Liver (tissue), 9 donors: ENCODE results near the gene RNU1-2. TPM values are rescaled to one million over a fixed set of nuclear protein-coding genes. Genes with fewer than 3 reads are reported as not detected.
"Not testable (repeated sequence)": the region's sequence is repeated elsewhere in the genome, so short reads cannot be mapped to it uniquely, and the experiment has no call there.

Source experiments
- DNase-seq: peaks from one replicate; pipeline ENCODE4 v3.0.0-alpha.2; 2017; ENCODE audit warnings: low spot score
- H3K27ac ChIP-seq, 2 donors: one replicate each; pipeline ENCODE4 v1.7.0; 2013; ENCODE audit warnings: inconsistent platforms in 2 of 2, low read length in 2 of 2, control low read depth in 1 of 2, low read depth in 1 of 2, mild to moderate bottlenecking in 1 of 2
- H3K27me3 ChIP-seq, 4 donors: one replicate each; pipeline versions ENCODE4 v1.6.1 to v1.7.0; 2013; ENCODE audit warnings: low read length in 3 of 4, inconsistent platforms in 1 of 4, mild to moderate bottlenecking in 1 of 4, moderate library complexity in 1 of 4; ENCODE audit not compliant: control insufficient read depth in 4 of 4, insufficient read depth in 4 of 4
- H3K36me3 ChIP-seq, 4 donors: one replicate each; pipeline versions ENCODE4 v1.6.1 to v1.7.0; 2013; ENCODE audit warnings: low read length in 3 of 4, mild to moderate bottlenecking in 3 of 4, low read depth in 1 of 4, moderate library complexity in 1 of 4; ENCODE audit not compliant: control insufficient read depth in 4 of 4, insufficient read depth in 3 of 4
- H3K4me1 ChIP-seq, 4 donors: one replicate each; pipeline versions ENCODE4 v1.6.1 to v1.7.0; 2013; ENCODE audit warnings: low read length in 3 of 4, mild to moderate bottlenecking in 3 of 4, moderate library complexity in 1 of 4; ENCODE audit not compliant: control insufficient read depth in 4 of 4, insufficient read depth in 4 of 4
- H3K4me3 ChIP-seq, 3 donors: one replicate each; pipeline versions ENCODE4 v1.6.1 to v1.7.0; 2013; ENCODE audit warnings: low read length in 3 of 3, control low read depth in 1 of 3, low read depth in 1 of 3, mild to moderate bottlenecking in 1 of 3
- H3K9ac ChIP-seq, 2 donors: one replicate each; pipeline ENCODE4 v1.7.0; 2013; ENCODE audit warnings: low read length in 2 of 2, mild to moderate bottlenecking in 2 of 2, moderate library complexity in 2 of 2, control low read depth in 1 of 2, low read depth in 1 of 2
- H3K9me3 ChIP-seq, 4 donors: one replicate each; pipeline versions ENCODE4 v1.6.1 to v1.7.0; 2013; ENCODE audit warnings: low read length in 3 of 4; ENCODE audit not compliant: control insufficient read depth in 4 of 4
- CTCF ChIP-seq: fragments of 150-350 bp; IDR thresholded peaks from 2 replicates; pipeline ENCODE4 v1.5.1; 2017; ENCODE audit warnings: improper control_type of control experiment, low read depth, low read length; ENCODE audit not compliant: missing input control
- EGR1 ChIP-seq, 2 donors: IDR thresholded peaks; 2 replicates each; pipeline ENCODE4 v1.6.1; 2016 to 2018; ENCODE audit warnings: antibody characterized with exemption in 2 of 2, low read depth in 2 of 2
- FOXA1 ChIP-seq: IDR thresholded peaks from 2 replicates; pipeline ENCODE4 v1.6.1; 2016; ENCODE audit warnings: antibody characterized with exemption
- FOXA2 ChIP-seq: IDR thresholded peaks from 2 replicates; pipeline ENCODE4 v1.6.1; 2016; ENCODE audit warnings: antibody characterized with exemption
- GABPA ChIP-seq, 2 donors: IDR thresholded peaks in 1 of 2; conservative IDR thresholded peaks in 1 of 2; 2 replicates each; pipeline ENCODE4 v1.6.1; 2016; ENCODE audit warnings: antibody characterized with exemption in 2 of 2, mild to moderate bottlenecking in 1 of 2, moderate library complexity in 1 of 2
- HNF4A ChIP-seq, 2 donors: conservative IDR thresholded peaks; 2 replicates each; pipeline ENCODE4 v1.6.1; 2016; ENCODE audit warnings: antibody characterized with exemption in 2 of 2, mild to moderate bottlenecking in 2 of 2
- HNF4G ChIP-seq: IDR thresholded peaks from 2 replicates; pipeline ENCODE4 v1.6.1; 2016; ENCODE audit warnings: antibody characterized with exemption
- JUND ChIP-seq, 2 donors: IDR thresholded peaks; 2 replicates each; pipeline ENCODE4 v1.6.1; 2016; ENCODE audit warnings: antibody characterized with exemption in 2 of 2
- NR2F2 ChIP-seq: IDR thresholded peaks from 2 replicates; pipeline ENCODE4 v1.6.1; 2016; ENCODE audit warnings: antibody characterized with exemption
- RAD21 ChIP-seq, 2 donors: IDR thresholded peaks; 2 replicates each; pipeline ENCODE4 v1.6.1; 2016; ENCODE audit warnings: antibody characterized with exemption in 2 of 2, mild to moderate bottlenecking in 2 of 2
- REST ChIP-seq: IDR thresholded peaks from 2 replicates; pipeline ENCODE4 v1.6.1; 2016; ENCODE audit warnings: antibody characterized with exemption, mild to moderate bottlenecking
- RXRA ChIP-seq, 2 donors: IDR thresholded peaks; 2 replicates each; pipeline ENCODE4 v1.6.1; 2017 to 2018; ENCODE audit warnings: antibody characterized with exemption in 2 of 2, mild to moderate bottlenecking in 1 of 2
- SP1 ChIP-seq: IDR thresholded peaks from 2 replicates; pipeline ENCODE4 v1.6.1; 2018; ENCODE audit warnings: antibody characterized with exemption, mild to moderate bottlenecking
- TAF1 ChIP-seq: conservative IDR thresholded peaks from 2 replicates; pipeline ENCODE4 v1.6.1; 2016; ENCODE audit warnings: antibody characterized with exemption, mild to moderate bottlenecking
- YY1 ChIP-seq: IDR thresholded peaks from 2 replicates; pipeline ENCODE4 v1.6.1; 2016; ENCODE audit warnings: antibody characterized with exemption, mild to moderate bottlenecking
- WGBS: extraction: QIAGEN DNeasy Blood & Tissue Kit; methylation state at CpG from one replicate; pipeline ENCODE4 v1.1.7; 2013; 5-methylcytosine and 5-hydroxymethylcytosine counted together
- polyA plus RNA-seq, 2 donors: library from polyadenylated mRNA; stranded (reverse) in 1 of 2; unstranded in 1 of 2; fragments of 200-250 nt in 1 of 2; fragments of >200 nt in 1 of 2; fragmentation: Nextera tagmentation in 1 of 2; extraction: Ambion mirVana in 1 of 2; gene quantifications; one replicate each; pipeline versions ENCODE4 v1.2.1 to v1.2.3, GENCODE V29; 2013 to 2015
- total RNA-seq, 2 donors: library from RNA; depleted of rRNA; stranded (reverse); fragments of >200 nt; gene quantifications; one replicate each; pipeline ENCODE4 v1.2.3, GENCODE V29; 2014
- TF ChIP-seq, protein P1 (sequence below): IDR thresholded peaks from 2 replicates; pipeline ENCODE4 v1.6.1; 2016; ENCODE audit warnings: antibody characterized with exemption
- TF ChIP-seq, protein P2 (sequence below): IDR thresholded peaks from 2 replicates; pipeline ENCODE4 v1.6.1; 2016; ENCODE audit warnings: antibody characterized with exemption
- TF ChIP-seq, protein P3 (sequence below): IDR thresholded peaks from 2 replicates; pipeline ENCODE4 v1.6.1; 2016; ENCODE audit warnings: antibody characterized with exemption
- donor health status: healthy.
- donor health status: healthy.
- donor health status: healthy.
- donor health status: healthy.
- donor health status: healthy.

Gene RNU1-2
- total and polyA plus RNA-seq, 4 donors = under 0.01 to 16.7 (median under 0.01) TPM; not detected in 1

DNA sequence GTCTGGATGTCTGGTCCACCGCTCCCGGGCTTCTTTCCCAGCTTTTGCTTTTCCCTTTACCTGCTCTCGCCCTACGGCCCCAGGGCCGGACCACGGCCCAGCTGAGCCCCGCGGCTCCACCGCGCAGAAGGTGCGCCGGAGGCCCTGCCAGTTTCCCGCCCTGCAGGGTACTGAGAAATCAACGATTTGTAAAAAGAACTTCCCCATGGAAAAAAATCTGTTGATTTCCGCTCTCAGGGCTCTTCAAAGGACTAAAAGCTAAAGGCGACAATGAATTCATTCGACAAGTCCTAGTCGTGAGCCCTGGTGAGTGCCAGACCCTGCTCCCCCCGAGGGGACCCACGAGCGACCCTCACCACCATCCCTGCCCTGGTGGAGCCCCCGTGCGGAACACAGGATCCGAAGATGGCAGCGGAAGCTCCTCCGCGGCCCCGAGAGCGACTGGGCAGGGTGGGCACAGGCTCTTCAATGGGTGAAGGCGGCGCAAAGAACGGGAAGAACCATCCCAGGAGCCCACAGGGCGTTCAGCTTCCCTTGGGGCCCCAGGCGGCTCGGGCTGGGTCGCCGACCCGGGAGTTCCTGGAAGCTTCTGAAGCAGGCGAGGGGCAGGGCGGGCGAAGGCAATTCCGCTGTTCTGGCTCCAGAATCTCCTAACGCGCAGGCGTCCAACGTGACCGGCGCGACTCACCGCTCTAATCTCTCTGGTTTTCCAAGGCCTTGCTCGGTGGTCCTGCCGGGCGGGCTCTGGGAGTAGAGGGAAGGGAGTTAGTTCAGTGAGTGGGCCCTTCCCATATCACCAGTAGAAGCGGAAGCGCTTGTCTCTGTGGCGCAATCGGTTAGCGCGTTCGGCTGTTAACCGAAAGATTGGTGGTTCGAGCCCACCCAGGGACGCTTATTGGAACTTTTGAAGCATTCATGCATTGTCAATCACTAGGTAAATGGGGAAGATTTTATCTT is 6.6 kb upstream of the RNU1-2 start:
- 14% methylated on average over 63 of the region's 63 CpGs for WGBS
- TF ChIP-seq YY1 (peak; percentile 80), JUND (IDR thresholded peaks at IDR 0.05) (no peak), RAD21 (IDR thresholded peaks at IDR 0.05) (no peak), FOXA2 (no peak), CTCF (no peak), HNF4G (no peak), GABPA (IDR thresholded peaks at IDR 0.05 in 1 of 2, conservative IDR thresholded peaks at IDR 0.05 in 1 of 2) (no peak), NR2F2 (peak; percentile 62), FOXA1 (no peak), HNF4A (conservative IDR thresholded peaks at IDR 0.05) (no peak), TAF1 (peak; percentile 55), EGR1 (IDR thresholded peaks at IDR 0.05; ENCODE audit: low read depth in 2 of 2) (no peak), REST (peak; percentile 39), RXRA (IDR thresholded peaks at IDR 0.05) (peak in 1 of 2 donors; percentile 63), SP1 (no peak)
- TF ChIP-seq, protein P1, sequence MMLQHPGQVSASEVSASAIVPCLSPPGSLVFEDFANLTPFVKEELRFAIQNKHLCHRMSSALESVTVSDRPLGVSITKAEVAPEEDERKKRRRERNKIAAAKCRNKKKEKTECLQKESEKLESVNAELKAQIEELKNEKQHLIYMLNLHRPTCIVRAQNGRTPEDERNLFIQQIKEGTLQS = no peak
- TF ChIP-seq, protein P2, sequence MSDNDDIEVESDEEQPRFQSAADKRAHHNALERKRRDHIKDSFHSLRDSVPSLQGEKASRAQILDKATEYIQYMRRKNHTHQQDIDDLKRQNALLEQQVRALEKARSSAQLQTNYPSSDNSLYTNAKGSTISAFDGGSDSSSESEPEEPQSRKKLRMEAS = no peak
- TF ChIP-seq, protein P3, sequence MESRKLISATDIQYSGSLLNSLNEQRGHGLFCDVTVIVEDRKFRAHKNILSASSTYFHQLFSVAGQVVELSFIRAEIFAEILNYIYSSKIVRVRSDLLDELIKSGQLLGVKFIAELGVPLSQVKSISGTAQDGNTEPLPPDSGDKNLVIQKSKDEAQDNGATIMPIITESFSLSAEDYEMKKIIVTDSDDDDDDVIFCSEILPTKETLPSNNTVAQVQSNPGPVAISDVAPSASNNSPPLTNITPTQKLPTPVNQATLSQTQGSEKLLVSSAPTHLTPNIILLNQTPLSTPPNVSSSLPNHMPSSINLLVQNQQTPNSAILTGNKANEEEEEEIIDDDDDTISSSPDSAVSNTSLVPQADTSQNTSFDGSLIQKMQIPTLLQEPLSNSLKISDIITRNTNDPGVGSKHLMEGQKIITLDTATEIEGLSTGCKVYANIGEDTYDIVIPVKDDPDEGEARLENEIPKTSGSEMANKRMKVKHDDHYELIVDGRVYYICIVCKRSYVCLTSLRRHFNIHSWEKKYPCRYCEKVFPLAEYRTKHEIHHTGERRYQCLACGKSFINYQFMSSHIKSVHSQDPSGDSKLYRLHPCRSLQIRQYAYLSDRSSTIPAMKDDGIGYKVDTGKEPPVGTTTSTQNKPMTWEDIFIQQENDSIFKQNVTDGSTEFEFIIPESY = no peak
- peak; percentile 66 for DNase-seq

GRCh38 chr1:16890539-16891021 is 5.2 kb upstream of the RNU1-2 start:
- not testable (repeated sequence) for H3K9ac ChIP-seq, H3K27me3 ChIP-seq, H3K36me3 ChIP-seq, H3K9me3 ChIP-seq, DNase-seq, H3K27ac ChIP-seq, H3K4me3 ChIP-seq
- peaks cover 2 to 30% (median 9%) of the 10 kb centered on the region in 4 donors for H3K4me1 ChIP-seq
- 72% methylated on average over 5 of the region's 5 CpGs for WGBS

More for the DNA sequence above, 6.6 kb upstream of the RNU1-2 start:
- H3K4me1 ChIP-seq = peaks cover 9 to 38% (median 18%) of the 10 kb centered on the region in 4 donors
- H3K9ac ChIP-seq = peak overlapping the region; percentile 61 to 83
- no peaks in the 10 kb centered on the region for H3K36me3 ChIP-seq
- H3K27ac ChIP-seq = peak overlapping the region; percentile 89 to 96
- H3K9me3 ChIP-seq = no peaks in the 10 kb centered on the region
- H3K4me3 ChIP-seq = peak overlapping the region; percentile 63 to 74 (median 73)
- H3K27me3 ChIP-seq = no peaks in the 10 kb centered on the region

DNA sequence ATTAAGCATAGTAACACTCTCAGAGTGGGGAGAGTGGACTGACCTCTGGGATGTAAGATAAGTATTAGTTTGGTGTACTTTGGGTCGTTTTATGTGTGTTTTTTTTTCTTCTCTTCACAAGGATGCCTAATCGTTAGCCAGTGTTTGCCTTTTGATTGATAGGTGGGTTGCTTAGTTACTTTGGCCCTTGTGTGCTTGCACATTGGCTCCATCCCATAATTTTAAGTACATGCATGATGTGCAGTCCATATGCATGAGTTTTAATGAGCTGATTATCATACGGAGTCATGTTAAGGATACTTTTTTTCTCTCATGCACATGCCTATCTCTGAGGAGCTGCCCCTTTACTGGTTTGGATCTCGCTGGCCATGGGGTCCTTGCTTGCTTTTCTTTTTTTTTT is 4.7 kb upstream of the RNU1-2 start:
- 48% methylated on average over 4 of the region's 4 CpGs for WGBS
- peaks cover 2 to 29% (median 9%) of the 10 kb centered on the region in 4 donors for H3K4me1 ChIP-seq
- not testable (repeated sequence) for H3K27me3 ChIP-seq, H3K27ac ChIP-seq, DNase-seq, H3K9me3 ChIP-seq, H3K36me3 ChIP-seq, H3K4me3 ChIP-seq, H3K9ac ChIP-seq
